MCF 10A (cell line): ENCODE measurements around the gene SYNPO. TPM values are rescaled to one million over a fixed set of nuclear protein-coding genes. Genes with fewer than 3 reads are reported as not detected.

Experiments
- BruUV-seq: library from RNA; stranded (reverse); fragments of 400-500 nt; replicated peaks from 2 replicates; lab custom pipeline; 2021; lab: Mats Ljungman, UMichigan
- CTCF ChIA-PET: fragments of 300-600 bp; sonication (Branson Sonifier 250); formaldehyde crosslinking; extraction: SDS; loops from one replicate; lab custom pipeline; 2021; ENCODE audit warnings: antibody characterized with exemption, inconsistent platforms; lab: Yijun Ruan, JAX
- POLR2A ChIA-PET: fragments of 300-600, 350-650 bp; sonication (Branson Sonifier 250); formaldehyde crosslinking; extraction: SDS; loops from one replicate; lab custom pipeline; 2020; ENCODE audit warnings: antibody characterized with exemption, inconsistent platforms; lab: Yijun Ruan, JAX
- DNase-seq: peaks from one replicate; pipeline ENCODE4 v3.0.0-alpha.2; 2018; ENCODE audit not compliant: unreplicated experiment
- H3K27ac Mint-ChIP-seq: one replicate; pipeline ENCODE4 v1.8.0; 2022; ENCODE audit warnings: mild to moderate bottlenecking, low read depth, mixed read lengths; ENCODE audit not compliant: unreplicated experiment
- H3K27me3 Mint-ChIP-seq: one replicate; pipeline ENCODE4 v1.8.0; 2022; ENCODE audit warnings: mixed read lengths; ENCODE audit not compliant: insufficient read depth, unreplicated experiment
- H3K36me3 Mint-ChIP-seq: one replicate; pipeline ENCODE4 v1.8.0; 2022; ENCODE audit warnings: mild to moderate bottlenecking, moderate library complexity, mixed read lengths; ENCODE audit not compliant: insufficient read depth, unreplicated experiment
- H3K4me1 Mint-ChIP-seq: one replicate; pipeline ENCODE4 v1.8.0; 2022; ENCODE audit warnings: mixed read lengths; ENCODE audit not compliant: insufficient read depth, unreplicated experiment
- H3K4me3 Mint-ChIP-seq: one replicate; pipeline ENCODE4 v1.8.0; 2022; ENCODE audit warnings: mild to moderate bottlenecking, moderate library complexity, mixed read lengths; ENCODE audit not compliant: unreplicated experiment
- H3K9me3 Mint-ChIP-seq: one replicate; pipeline ENCODE4 v1.8.0; 2022; ENCODE audit warnings: mixed read lengths; ENCODE audit not compliant: unreplicated experiment
- CTCF ChIP-seq: fragments of 200-600 bp; IDR thresholded peaks from one replicate; pipeline ENCODE4 v1.8.0; 2022; ENCODE audit warnings: antibody characterized with exemption, mild to moderate bottlenecking; ENCODE audit not compliant: unreplicated experiment
- intact Hi-C: fragments of 100-400 bp; cut with micrococcal nuclease; formaldehyde crosslinking; loops from 2 replicates; pipeline ENCODE4 v1.14.1; 2022
- total RNA-seq: library from RNA; stranded (reverse); gene quantifications from 2 replicates; pipeline ENCODE4 v1.2.3, GENCODE V29; 2022

SYNPO gene
- total RNA-seq, 1 experiment from 2014 or later: 6.3 TPM

- BruUV-seq: no TSS peak
- intact Hi-C loops: no loop called here
- Mint-ChIP-seq H3K9me3 (no peaks in the 10 kb centered on the region), H3K27ac (no peak overlapping the region), H3K27me3 (peaks cover 18% of the 10 kb centered on the region), H3K4me1 (no peaks in the 10 kb centered on the region), H3K36me3 (no peaks in the 10 kb centered on the region), H3K4me3 (no peak overlapping the region)
- ChIA-PET CTCF (interaction anchor here (0.5 to 13.6 kb wide), 10 partner anchors 8 to 507 kb away, joined by 3 to 429 read pairs (median 8); partner anchors contain the start of genes RBM22 and SMIM3), POLR2A (interaction anchor here (1.0 kb wide), 1 partner anchor 8 kb away, joined by 3 read pairs; no protein-coding TSS in a partner anchor)
- TF ChIP-seq CTCF: no peak
- DNase-seq: no peak
Measured at GRCh38 chr5:150658699-150659265, 18.3 kb downstream of the SYNPO start.

GRCh38 chr5:150659360-150660107, 19.1 kb downstream of the SYNPO start:
- ChIA-PET POLR2A (interaction anchor here (0.6 kb wide), 1 partner anchor 35 kb away, joined by 3 read pairs; no protein-coding TSS in a partner anchor), CTCF (interaction anchor here (0.6 to 13.6 kb wide), 4 partner anchors 98 to 215 kb away, joined by 8 to 429 read pairs (median 14); partner anchors contain the start of genes IRGM and SMIM3)
- Mint-ChIP-seq H3K36me3 (no peaks in the 10 kb centered on the region), H3K27me3 (peaks cover 18% of the 10 kb centered on the region), H3K27ac (no peak overlapping the region), H3K4me1 (no peaks in the 10 kb centered on the region), H3K4me3 (no peak overlapping the region), H3K9me3 (no peaks in the 10 kb centered on the region)
- TF ChIP-seq CTCF: no peak
- DNase-seq: no peak
- BruUV-seq: no TSS peak
- intact Hi-C loops: no loop called here

- no peak for TF ChIP-seq CTCF
- Mint-ChIP-seq H3K36me3 (no peaks in the 10 kb centered on the region), H3K9me3 (no peaks in the 10 kb centered on the region), H3K4me3 (no peak overlapping the region), H3K27ac (no peak overlapping the region), H3K4me1 (no peaks in the 10 kb centered on the region), H3K27me3 (peaks cover 18% of the 10 kb centered on the region)
- intact Hi-C loops: no loop called here
- ChIA-PET POLR2A (interaction anchor here (0.6 to 1.2 kb wide), 4 partner anchors 34 to 100 kb away, joined by 3 read pairs; partner anchors contain the start of gene RBM22), CTCF (interaction anchor here (0.6 to 13.6 kb wide), 6 partner anchors 27 to 215 kb away, joined by 3 to 429 read pairs (median 8); partner anchors contain the start of genes IRGM and SMIM3)
- no TSS peak for BruUV-seq
- no peak for DNase-seq
Measured at GRCh38 chr5:150660108-150660831, 19.8 kb downstream of the SYNPO start.
